ENCODE data around the gene OR2A5. TPM values are rescaled to one million over a fixed set of nuclear protein-coding genes. Genes with fewer than 3 reads are reported as not detected.
A peak's percentile ranks its signal among the peaks of the same experiment; 100 is the strongest.
"Not testable (repeated sequence)": the region's sequence is repeated elsewhere in the genome, so short reads cannot be mapped to it uniquely, and the experiment has no call there.

The OR2A5 gene
- total and polyA plus RNA-seq, 9 of the 15 experiments (the other 6 are each of a cell fraction or from before 2014, with no cell fraction given) = not detected

GRCh38 chr7:144050884-144051283 is 2.1 kb downstream of the OR2A5 start:
- CTCF ChIA-PET (ENCODE audit: low intra/inter-chr PET ratio); H3K36me3 ChIP-seq (ENCODE audit: control insufficient read depth, insufficient read depth, low read length); H3K9me1 ChIP-seq (ENCODE audit: control insufficient read depth, insufficient read depth, low read length); POLR2A ChIA-PET; ATAC-seq; H3K27me3 ChIP-seq (ENCODE audit: control insufficient read depth in 2 of 2, insufficient read depth in 2 of 2, low read length in 2 of 2); H3K4me3 ChIP-seq; H3K9me3 ChIP-seq (replicated peaks; ENCODE audit: control insufficient read depth, insufficient read depth, low read depth, low read length); FAIRE-seq; H2AFZ ChIP-seq (ENCODE audit: low read depth, low read length); H3K4me2 ChIP-seq (ENCODE audit: insufficient read depth, low read length); H3K4me1 ChIP-seq (replicated peaks in 1 of 2; ENCODE audit: control insufficient read depth in 2 of 2, insufficient read depth in 2 of 2, low read length in 2 of 2); H3K27ac ChIP-seq (ENCODE audit: extremely low read depth, low read depth, low read length); H3K9ac ChIP-seq (ENCODE audit: insufficient read depth in 1 of 2, low read depth in 2 of 2, low read length in 2 of 2); H4K20me1 ChIP-seq (replicated peaks; ENCODE audit: control insufficient read depth, insufficient read depth, low read length); DNase-seq (ENCODE audit: extremely low read depth in 1 of 4, low spot score in 3 of 4); intact Hi-C loops (cut with micrococcal nuclease); BruUV-seq (replicated peaks); H3K79me2 ChIP-seq (ENCODE audit: control insufficient read depth, insufficient read depth, low read length); in situ Hi-C loops (cut with MboI): not testable (repeated sequence)
- TF ChIP-seq YY1 (IDR thresholded peaks at IDR 0.05; ENCODE audit: borderline replicate concordance in 1 of 3, control insufficient read depth in 1 of 3, extremely low read depth in 1 of 3, insufficient read depth in 3 of 3, insufficient read length in 1 of 3, insufficient replicate concordance in 2 of 3, low read depth in 1 of 3, low read length in 2 of 3) = peak in 1 of 3 experiments; percentile 40
- WGBS (ENCODE audit: insufficient coverage, low coverage, missing lambda C conversion rate) = 2% methylated on average over 8 of the region's 8 CpGs

GRCh38 chr7:144057954-144058353 is 9.2 kb downstream of the OR2A5 start:
- Histone ChIP-seq H3K79me2 (ENCODE audit: control insufficient read depth, insufficient read depth, low read length) (no peaks in the 10 kb centered on the region), H3K4me2 (ENCODE audit: insufficient read depth, low read length) (no peak overlapping the region), H3K9me3 (replicated peaks; ENCODE audit: control insufficient read depth, insufficient read depth, low read depth, low read length) (no peaks in the 10 kb centered on the region), H2AFZ (ENCODE audit: low read depth, low read length) (no peak overlapping the region), H3K9ac (ENCODE audit: insufficient read depth in 1 of 2, low read depth in 2 of 2, low read length in 2 of 2) (no peak overlapping the region), H3K4me1 (replicated peaks in 1 of 2; ENCODE audit: control insufficient read depth in 2 of 2, insufficient read depth in 2 of 2, low read length in 2 of 2) (no peaks in the 10 kb centered on the region), H3K9me1 (ENCODE audit: control insufficient read depth, insufficient read depth, low read length) (no peaks in the 10 kb centered on the region), H3K36me3 (ENCODE audit: control insufficient read depth, insufficient read depth, low read length) (no peaks in the 10 kb centered on the region), H4K20me1 (replicated peaks; ENCODE audit: control insufficient read depth, insufficient read depth, low read length) (no peaks in the 10 kb centered on the region), H3K4me3 (no peak overlapping the region), H3K27me3 (ENCODE audit: control insufficient read depth in 2 of 2, insufficient read depth in 2 of 2, low read length in 2 of 2) (peaks cover 0 to 3% of the 10 kb centered on the region in 2 experiments; a peak in 2 of 5 replicates), H3K27ac (ENCODE audit: extremely low read depth, low read depth, low read length) (no peak overlapping the region)
- peak; percentile 77 for ATAC-seq
- no TSS peak for BruUV-seq (replicated peaks)
- CTCF ChIA-PET (ENCODE audit: low intra/inter-chr PET ratio) = no interaction called here
- peak in 1 of 4 experiments; percentile 26 for DNase-seq (ENCODE audit: extremely low read depth in 1 of 4, low spot score in 3 of 4)
- in situ Hi-C loops (cut with MboI) (no loop called here), intact Hi-C loops (cut with micrococcal nuclease) (no loop called here)
- POLR2A ChIA-PET = interaction anchor here (0.6 kb wide), 1 partner anchor 34 kb away, joined by 3 read pairs; no protein-coding TSS in a partner anchor
- TF ChIP-seq TOE1 (IDR thresholded peaks at IDR 0.05; ENCODE audit: borderline replicate concordance) = no peak
- no peak for TF ChIP-seq TOE1 (CRISPR knock-in tag; IDR thresholded peaks at IDR 0.05; ENCODE audit: borderline replicate concordance, low read depth)
- TF ChIP-seq ATF3 (IDR thresholded peaks at IDR 0.05) = peak; percentile 25; the same call in 1 of the 2 replicates
- TF ChIP-seq ATF3 (CRISPR knock-in tag; conservative IDR thresholded peaks at IDR 0.05) = no peak
- TF ChIP-seq RFX1 (IDR thresholded peaks at IDR 0.05) = peak; percentile 33
- TF ChIP-seq CBFA2T3 (IDR thresholded peaks at IDR 0.05) = peak; percentile 32; the same call in 1 of the 2 replicates
- TF ChIP-seq FOSL1 (tag; conservative IDR thresholded peaks at IDR 0.05) = peak; percentile 52
- FAIRE-seq = no peak
- WGBS (ENCODE audit: insufficient coverage, low coverage, missing lambda C conversion rate) = 6% methylated on average over 3 of the region's 3 CpGs

Data from K562 (cell line).